Measurements from ENCODE around the gene OR52K2.
"Not testable (repeated sequence)": the region's sequence is repeated elsewhere in the genome, so short reads cannot be mapped to it uniquely, and the experiment has no call there.

Gene OR52K2

DNA sequence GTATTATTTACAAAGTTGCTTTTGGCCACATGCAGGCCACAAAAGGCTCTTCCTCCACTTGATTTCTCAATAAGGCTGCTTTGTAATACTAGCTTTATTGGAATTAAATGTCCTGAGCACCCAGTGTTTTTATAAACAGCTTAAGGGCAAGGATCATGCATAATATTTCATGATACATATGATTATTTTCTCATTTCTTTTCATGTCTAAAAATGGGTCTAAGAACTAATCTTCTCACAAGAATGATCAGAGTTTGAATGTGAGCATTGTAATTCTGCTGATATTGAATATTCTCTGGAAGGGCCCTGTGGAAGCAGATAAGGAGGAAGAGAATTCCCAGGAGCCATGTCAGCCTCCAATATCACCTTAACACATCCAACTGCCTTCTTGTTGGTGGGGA, at the start of gene OR52K2:
Gene OR52K2, plus strand, starts transcription at position 301 of the 400 bp plus-strand sequence. Its CDS starts 45 bp downstream, at position 346.
- no peak for DNase-seq

DNA sequence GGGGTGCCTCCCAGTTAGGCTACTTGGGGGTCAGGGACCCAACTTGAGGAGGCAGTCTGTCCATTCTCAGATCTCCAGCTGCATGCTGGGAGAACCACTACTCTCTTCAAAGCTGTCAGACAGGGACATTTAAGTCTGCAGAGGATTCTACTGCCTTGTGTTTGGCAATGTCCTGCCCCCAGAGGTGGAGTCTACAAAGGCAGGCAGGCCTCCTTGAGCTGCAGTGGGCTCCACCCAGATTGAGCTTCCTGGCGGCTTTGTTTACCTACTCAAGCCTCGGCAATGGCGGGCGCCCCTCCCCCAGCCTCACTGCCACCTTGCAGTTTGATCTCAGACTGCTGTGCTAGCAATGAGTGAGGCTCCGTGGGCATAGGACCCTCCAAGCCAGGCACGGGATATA, 42.9 kb upstream of the OR52K2 start:
- DNase-seq, result not testable (repeated sequence)

DNA sequence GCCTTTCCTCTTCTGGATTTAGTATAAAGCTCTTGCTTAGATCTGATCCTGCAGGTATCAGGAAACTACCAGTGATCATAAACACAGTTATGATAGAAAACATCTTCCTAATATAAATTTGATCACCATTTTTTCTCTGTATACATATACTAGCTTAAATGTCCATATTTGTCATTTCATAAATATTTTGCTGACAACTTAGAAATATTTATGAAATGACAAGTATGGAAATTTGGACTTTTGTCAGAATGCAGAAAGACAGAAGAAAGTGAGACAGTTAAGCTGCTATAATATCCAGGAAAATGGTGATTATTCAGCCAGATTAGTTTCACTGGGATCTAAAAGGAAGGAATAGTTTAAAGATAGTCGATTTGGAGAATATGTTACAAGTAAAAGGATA, 32.8 kb upstream of the OR52K2 start:
- DNase-seq, result no peak

DNA sequence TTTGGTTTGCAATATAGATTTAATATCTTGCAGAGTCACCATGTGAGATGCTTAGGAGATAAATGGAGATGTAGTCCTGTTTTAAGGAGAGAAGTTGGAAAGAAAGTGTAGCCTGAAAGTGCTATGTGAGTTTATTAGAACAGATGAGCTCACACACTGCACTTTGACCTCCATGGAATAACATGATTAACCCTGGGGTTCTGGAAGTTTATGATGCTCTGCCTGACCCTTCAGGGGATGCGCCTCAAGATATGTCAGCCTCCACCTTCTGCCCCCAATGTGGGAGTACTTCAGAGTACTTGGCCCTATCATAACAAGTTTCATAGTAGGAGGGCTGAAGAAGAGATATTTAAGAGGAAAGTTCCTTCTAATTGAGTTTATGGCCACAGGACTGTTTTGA, 32.3 kb upstream of the OR52K2 start:
- DNase-seq, result no peak

DNA sequence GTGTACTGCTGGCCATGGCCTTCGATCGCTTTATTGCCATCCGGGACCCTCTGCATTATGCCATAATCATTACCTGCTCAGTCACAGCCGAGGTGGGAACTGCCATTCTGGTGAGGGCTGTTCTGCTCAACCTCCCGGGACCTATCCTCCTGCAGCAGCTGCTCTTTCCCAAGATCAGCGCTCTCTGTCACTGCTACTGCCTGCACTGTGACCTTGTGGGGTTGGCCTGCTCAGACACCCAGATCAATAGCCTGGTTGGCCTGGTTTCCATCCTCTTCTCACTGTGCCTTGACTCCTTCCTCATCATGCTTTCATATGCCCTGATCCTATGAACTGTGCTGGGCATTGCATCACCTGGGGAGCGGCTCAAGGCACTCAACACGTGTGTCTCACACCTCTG, 30.7 kb upstream of the OR52K2 start:
- no peak for DNase-seq

DNA sequence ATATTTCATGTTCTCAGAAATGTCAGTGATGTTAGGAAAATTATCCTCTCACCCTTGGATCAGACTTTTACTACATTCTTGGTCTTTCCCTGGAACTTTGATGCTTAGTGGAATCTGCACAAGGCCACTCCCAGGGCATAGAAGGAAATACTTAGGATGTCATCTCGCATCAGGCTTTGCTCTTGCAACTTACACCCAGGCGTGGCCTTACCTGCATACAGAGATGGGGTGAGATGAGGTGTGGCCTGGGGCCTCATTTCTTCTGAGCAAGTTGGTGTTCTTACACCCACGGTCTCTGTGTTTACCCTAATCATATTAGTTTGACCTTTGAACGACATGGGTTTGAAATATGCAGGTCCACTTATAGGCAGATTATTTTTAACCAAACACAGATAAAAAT, 19.0 kb upstream of the OR52K2 start:
- no peak for DNase-seq

DNA sequence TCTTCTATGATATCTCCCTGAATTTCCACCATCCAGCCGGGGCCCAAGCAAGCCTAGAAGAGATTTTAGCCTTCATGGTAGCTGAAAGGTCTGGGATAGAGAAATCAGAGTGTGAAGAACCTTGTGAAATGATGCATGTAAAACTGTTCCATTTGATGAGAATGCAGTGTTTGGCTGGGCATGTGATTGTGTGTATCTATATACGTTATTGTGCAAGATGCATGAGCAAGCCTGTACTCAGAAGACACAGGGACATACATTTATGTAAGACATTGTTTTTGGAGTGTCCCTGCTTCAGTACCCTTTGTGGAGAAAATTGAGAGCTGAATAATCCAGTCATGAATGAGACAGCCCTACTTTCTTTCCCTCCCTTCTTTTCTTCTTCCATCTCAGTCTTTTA, 15.2 kb upstream of the OR52K2 start:
- no peak for DNase-seq

DNA sequence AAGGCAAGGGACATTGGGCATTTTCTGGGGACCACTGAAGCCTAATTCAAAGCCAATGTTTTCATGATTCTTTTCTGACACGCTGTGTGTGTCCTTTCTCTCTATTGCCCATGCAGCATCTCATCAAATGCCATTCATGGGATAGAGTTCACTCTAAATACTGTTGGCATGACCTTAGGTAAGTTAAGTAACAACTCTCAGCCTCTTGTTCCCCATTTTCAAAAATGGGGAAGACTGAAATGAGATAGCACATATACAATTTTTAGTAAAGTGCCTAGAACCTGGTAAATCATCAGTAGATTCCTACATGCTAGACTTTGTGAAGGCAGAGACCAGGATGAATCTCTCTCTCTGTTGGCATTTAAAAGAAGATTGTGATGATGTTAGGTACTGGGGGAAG, 12.7 kb upstream of the OR52K2 start:
- no peak for DNase-seq

DNA sequence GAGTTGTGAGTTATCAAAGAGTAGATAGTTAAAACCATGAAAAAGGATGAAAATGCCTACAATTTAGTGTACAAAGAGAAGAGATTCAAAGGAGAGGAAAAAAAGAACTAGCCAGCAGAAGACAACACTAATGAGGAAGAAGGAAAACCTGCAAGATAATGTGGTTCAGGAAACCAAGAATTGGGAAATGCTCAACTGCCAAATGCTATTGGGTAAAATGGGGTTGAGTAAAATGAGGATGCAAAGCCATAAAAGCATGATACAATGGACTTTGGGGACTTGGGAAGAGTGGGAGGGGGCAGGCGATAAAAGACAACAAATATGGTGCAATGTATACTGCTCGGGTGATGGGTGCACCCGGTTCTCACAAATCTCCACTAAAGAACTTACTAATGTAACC, 7.6 kb upstream of the OR52K2 start:
- DNase-seq, result no peak

DNA sequence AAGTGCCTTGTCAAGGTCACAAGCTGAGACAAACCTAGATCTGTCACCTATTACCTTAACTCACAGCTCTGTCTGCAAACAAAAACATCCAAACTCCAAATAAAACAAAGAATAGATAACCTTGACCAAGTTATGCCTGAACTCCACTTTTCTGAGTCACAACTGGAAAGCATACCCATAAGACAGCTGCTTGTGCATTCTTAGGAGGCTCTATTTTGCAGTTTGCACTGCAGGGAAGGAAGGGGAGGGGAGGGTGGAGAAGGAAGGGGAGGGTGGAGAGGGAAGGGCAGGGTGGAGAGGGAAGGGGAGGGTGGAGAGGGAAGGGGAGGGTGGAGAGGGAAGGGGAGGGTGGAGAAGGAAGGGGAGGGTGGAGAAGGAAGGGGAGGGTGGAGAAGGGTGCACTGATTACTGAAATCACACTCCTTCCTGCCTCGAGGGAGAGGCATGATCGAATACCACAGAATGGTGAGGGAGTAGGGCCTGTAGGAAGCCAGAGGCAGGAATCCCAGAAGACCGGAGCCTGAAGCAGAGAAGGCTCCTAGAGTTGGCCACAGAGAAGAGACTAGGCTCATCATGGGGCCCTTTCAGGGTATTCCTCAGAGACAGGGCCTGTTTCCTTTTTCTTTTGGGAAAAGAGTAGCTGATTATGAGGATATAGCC, 5.7 kb upstream of the OR52K2 start:
- no peak for DNase-seq

DNA sequence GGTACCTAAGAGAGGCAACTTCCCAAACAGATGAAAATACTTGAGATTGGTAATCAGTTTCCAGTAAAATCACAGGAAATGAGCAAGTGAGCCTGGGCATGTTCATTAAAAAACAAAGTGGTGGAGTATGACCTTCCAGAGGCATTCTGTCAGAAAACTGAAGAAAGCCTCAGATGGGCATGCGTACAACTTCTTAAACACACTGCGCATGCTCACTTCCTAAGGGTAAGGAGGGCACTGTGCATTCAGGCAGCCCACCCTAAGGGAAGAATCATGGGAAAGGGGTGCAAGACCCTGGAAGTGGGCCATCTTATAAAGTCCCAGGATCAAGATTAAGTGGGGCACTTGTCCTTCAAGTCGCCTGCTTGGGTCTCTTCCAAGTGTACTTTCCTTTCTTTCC, 4.0 kb downstream of the OR52K2 start:
- no peak for DNase-seq

DNA sequence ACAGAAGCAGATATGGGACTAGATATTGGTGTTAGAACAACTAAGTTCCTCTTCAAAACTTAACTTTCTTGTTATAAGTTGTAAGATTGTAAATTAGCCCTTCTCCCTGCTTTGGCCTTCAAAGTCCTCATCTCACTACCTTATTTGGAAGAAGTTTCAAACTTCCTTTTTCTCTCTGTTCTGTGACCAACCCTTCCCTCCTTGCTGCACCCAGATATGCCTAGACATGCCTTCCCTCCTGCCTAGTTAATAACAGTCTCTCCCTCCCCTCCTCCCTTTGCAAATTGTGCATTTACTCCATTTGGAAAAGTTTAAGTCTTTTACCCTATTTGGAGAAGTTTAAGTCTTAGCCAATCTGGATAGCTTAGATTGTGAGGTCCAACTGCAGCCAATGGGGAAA, 4.9 kb downstream of the OR52K2 start:
- no peak for DNase-seq

DNA sequence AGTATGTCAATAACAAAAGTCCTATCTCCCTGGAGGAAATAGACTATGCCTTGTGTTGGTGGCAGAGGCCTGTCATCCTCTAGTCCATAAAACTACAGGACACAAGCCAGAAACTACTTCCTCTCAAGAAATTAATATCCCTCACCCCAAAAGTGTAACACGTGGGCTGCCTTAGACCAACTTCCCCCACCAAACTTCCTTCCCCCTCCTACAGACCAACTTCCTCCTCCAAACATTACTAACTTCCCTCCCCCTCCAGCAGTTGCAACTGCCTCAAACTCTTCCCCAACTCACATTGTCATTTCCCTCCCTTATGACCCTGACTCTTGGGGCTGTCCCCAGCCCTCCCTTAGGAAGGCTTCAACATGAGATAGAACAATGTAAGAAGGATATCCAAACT, 6.3 kb downstream of the OR52K2 start:
- peak; percentile 7 to 67 for DNase-seq

DNA sequence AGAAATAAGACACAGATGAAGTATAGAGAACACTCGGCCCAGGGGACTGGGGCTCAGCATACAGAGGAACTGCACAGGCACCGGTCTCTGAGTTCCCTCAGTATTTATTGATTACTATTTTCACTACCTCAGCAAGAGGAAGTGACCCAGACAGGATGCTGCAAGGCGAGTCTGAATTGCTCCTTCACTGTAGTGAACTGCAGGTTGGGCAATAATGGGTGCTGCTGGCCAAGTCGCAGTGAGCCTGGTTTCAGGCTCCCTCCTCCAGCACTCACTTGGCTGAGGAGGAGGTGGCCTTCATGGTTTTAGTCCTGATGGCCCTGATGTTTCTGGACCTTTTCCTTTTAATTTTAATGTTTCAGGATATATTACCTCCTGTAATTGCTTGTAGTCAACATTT, 10.4 kb downstream of the OR52K2 start:
- peak in 1 of 2 donors; percentile 31 for DNase-seq

DNA sequence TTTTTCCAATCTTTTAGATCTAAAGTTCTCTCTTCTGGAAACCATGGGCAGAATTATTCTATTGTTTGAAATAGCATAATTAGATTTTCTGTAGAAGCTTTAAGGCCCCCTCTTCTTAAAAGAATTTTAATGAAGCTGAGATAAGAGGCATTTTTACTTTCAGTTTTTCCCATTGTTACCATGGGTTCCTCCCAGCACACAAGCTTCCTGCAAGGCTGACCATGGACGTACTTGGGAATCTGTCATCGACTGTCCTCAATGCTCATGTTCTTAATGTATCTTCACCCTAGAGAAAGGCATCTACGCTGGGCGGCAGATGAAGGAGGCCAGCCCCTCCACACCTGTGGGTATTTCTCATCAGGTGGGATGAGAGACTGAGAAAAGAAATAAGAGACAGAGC, 11.1 kb downstream of the OR52K2 start:
- no peak for DNase-seq

DNA sequence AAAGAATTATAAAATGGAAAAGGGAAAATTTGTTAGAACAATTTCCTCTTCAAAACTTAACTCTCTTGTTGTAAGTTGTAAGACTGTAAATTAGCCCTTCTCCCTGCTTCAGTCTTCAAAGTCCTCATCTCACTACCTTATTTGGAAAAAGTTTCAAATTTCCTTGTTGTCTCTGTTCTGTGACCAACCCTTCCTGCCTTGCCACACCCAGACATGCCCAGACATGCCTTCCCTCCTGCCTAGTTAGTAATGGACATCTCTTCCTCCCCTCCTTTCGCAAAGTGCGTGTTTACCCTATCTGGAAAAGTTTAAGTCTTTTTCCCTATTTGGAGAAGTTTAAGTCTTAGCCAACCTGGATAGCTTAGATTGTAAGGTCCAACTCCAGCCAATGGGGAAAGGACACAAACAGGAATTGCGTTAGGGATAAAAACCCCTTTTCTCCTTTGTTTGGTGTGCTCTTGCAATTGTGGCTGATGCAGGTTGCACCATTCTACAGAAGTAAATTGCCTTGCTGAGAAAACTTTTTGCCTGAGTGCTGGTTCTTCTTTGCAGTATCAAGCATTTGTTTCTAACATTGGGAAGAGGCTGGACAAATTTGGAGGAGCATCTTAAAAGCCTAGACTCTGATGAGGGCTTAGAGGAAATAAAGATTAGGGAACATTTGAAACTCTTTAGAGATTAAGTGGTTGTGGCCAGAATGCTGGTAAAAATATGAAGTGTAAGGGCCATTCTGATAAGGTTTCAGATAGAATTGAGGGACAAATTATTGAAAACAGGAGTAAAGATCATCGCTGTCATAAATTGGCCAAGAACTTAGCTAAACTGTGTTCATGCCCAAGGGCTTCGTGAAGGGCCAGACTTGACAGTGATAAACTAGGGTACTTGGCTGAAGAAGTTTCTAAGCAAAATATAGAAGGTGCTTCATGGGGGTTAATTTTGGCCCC, 15.4 kb downstream of the OR52K2 start:
- no peak for DNase-seq

DNA sequence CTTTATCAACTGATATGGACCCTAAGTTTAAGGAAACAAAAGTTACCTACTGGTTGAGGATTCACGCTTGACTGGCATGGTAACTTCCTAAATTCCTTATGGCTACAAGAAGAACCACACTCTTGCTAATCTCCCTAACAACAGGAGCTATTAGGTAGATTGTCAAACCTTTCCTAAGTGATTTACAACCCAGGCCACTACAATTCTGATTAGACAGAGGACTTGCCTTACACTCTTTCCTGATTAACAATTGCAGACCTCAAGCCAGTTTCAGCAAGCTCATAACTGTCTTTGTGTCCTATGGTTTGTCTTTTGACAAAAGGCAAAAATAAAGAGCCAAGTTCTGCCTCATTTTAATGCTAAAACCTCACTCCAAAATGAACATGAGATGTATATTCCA, 16.3 kb downstream of the OR52K2 start:
- no peak for DNase-seq

DNA sequence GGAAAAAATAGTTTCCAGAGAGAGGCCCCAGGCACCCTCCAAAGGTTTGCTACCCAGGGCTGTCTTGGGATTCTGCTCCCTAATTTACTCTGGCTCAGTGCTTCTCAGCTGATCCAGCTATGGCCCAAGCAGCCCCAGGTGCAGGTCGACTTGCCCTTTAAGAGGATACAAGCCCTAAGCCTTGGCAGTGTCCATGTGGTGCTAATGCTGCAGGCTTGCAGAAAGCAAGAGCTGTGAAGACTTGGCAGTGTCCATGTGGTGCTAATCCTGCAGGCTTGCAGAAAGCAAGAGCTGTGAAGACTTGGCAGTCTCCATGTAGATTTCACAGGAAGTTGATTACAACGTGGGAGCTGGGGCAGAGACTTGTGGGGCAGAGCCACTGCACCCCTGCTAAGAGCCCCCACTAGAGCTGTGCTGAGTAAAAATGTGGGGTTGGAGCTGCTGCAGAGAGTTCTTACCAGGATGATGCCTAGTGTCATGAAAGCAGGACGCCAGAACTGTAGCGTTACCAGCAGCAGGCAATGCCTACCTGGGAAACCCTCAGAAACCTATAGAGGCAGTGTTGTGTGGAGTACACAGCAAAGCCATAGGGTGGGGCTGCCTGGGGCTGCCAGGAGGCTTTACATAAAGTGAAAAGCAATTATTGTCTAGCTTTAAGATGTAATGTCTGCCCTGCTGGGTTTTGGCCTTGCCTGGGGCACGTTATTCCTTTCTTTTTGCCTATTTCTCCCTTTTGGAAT, 17.2 kb downstream of the OR52K2 start:
- no peak for DNase-seq

DNA sequence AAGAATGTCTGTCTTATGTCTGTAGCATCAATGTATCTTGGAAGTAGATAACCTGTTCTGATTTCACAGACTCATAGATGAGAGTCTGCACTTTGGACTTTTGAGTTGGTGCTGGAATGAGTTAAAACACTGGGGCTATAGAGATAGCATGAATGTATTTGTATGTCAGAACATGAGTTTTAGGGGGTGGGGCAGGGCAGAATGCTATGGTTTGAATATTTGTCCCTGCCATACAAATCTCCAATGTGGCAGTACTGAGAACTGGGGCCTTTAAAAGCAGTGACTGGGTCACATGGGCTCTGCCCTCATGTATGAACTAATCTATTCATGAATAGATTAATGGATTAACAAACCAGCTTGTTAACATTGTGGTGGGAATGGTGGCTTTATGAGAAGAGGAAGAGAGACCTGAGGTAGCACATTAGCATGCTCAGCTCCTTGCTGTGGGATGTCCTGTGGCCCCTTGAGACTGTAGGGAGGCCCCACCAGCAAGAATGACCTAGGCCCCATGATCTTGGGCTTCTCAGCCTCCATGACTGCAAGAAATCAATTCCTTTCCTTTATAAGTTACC, 17.9 kb downstream of the OR52K2 start:
- DNase-seq, result no peak

DNA sequence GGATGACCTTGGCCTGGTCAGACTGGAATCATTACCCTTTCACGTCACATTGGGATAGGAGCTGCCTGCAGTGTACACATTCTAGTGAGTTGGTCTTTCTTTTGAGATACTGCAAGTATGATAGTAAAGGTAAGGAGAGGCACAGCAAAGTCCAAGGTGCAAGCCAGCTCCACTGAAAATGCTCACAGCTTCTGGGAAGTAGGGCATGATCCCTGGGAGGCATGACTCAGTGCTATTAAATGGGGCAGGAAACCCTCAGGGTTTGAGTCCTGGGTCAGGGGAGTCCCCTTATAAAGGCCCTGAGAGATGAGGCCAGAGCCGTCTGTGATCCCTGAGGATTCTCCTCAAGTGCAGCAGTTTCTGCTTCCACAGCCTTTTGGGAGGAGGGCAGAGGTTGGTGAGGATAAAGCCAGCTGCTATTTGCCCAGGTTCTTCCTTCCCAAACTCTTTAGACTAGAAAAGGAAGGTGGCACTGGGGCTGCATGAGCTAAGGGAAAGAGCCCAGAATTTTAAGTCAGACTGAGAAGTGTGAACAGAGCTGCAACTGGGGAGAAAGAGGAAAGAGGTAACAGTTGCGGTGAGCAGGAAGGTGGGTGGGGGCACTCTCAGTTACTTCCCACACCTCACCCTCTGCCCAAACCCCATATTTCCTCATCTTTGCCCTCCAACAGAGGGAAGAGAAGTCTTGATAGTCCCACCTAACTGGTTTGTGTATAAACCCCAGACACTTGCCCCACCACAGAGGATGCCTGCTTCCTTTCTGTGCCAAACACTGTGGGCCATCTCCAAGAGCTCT, 18.9 kb downstream of the OR52K2 start:
- no peak for DNase-seq

DNA sequence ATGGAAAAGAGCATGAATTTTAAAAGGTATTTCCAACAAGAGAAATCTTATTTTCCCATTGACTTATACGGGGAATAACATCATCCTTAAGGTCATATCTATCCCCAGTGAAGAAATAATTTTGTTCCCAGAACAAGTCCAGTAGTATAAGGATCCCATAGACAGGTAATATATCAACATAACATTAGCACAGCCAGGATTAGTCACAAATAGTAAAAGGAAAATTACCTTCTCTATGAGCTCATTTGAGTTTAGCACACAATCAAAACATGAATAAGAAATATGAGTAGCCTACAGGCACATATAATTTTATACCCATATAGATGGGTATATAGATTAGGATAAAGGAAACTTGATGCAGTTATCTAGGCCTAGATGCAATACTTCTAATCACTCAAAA, 30.5 kb downstream of the OR52K2 start:
- no peak for DNase-seq

DNA sequence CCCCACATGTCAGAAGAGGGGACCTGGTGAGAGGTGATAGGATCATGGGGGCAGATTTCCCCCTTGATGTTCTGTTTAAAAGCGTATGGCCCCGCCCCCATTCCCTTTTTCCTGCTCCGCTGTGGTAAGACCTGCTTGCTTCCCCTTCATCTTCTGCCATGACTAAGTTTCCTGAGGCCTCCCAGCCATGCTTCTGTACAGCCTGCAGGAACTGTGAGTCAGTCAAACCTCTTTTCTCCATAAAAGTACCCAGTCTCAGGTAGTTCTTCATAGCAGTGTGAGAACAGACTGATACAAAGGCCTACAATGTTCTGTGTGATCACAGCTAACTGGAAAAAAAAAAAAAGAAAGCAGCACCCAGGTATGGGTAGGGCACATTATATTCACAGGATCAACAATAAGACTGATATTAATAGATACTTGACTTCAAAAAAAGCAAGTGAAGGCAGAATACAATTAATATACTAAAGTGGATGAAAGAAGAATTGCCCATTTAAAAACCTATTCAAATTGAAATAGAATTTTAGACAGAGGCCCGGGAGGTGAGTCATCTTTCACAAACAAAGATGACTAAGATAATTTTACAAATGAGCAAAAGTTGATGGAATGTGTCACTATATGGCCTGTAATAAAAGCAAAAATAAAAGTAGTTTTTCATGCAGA, 31.6 kb downstream of the OR52K2 start:
- DNase-seq, result peak in 1 of 2 donors; percentile 11
